ENCODE results near the gene SRSF10. TPM values are rescaled to one million over a fixed set of nuclear protein-coding genes. Genes with fewer than 3 reads are reported as not detected.

SRSF10 gene
- total and polyA plus RNA-seq, 9 of the 15 experiments (the other 6 are each of a cell fraction or from before 2014, with no cell fraction given), result 154 to 264 (median 205) TPM

GRCh38 chr1:23959461-23960290 is 20.5 kb downstream of the SRSF10 start, which contains the start of gene PNRC2 (continued):
- TF ChIP-seq ZBTB5 (IDR thresholded peaks at IDR 0.05) (no peak), CREB1 (IDR thresholded peaks at IDR 0.05) (0 out of 2 replicates have a peak, but pooled peaks have one; percentile 18), CREB1 (CRISPR knock-in tag; IDR thresholded peaks at IDR 0.05) (peak; percentile 59; the same call in 1 of the 2 replicates), TFAP4 (CRISPR knock-in tag; IDR thresholded peaks at IDR 0.05; ENCODE audit: borderline replicate concordance) (peak; percentile 69; the same call in 1 of the 2 replicates), NUFIP1 (IDR thresholded peaks at IDR 0.05; ENCODE audit: partially characterized antibody) (no peak), TAL1 (IDR thresholded peaks at IDR 0.05) (no peak), SNRNP70 (optimal IDR thresholded peaks at IDR 0.05; ENCODE audit: low read depth, low read length) (no peak), FOXK1 (CRISPR knock-in tag; IDR thresholded peaks at IDR 0.05; ENCODE audit: borderline replicate concordance) (no peak), FOS (IDR thresholded peaks at IDR 0.05; ENCODE audit: extremely low read depth, insufficient read length) (peak; percentile 84), ADNP (tag; IDR thresholded peaks at IDR 0.05) (no peak), BCL6 (CRISPR knock-in tag; IDR thresholded peaks at IDR 0.05) (no peak), BCOR (IDR thresholded peaks at IDR 0.05) (peak; percentile 43; the same call in 1 of the 2 replicates), KAT7 (CRISPR knock-in tag; IDR thresholded peaks at IDR 0.05; ENCODE audit: borderline replicate concordance) (peak; percentile 31; the same call in 1 of the 2 replicates), ZBTB1 (CRISPR knock-in tag; IDR thresholded peaks at IDR 0.05; ENCODE audit: borderline replicate concordance, low read depth) (0 out of 2 replicates have a peak, but pooled peaks have one; percentile 0), ATF2 (CRISPR knock-in tag; IDR thresholded peaks at IDR 0.05) (no peak), ZNF121 (CRISPR knock-in tag; conservative IDR thresholded peaks at IDR 0.05) (no peak), ZNF408 (CRISPR knock-in tag; IDR thresholded peaks at IDR 0.05; ENCODE audit: low read depth) (no peak), ETV5 (CRISPR knock-in tag; IDR thresholded peaks at IDR 0.05; ENCODE audit: low read depth) (0 out of 2 replicates have a peak, but pooled peaks have one; percentile 9), RNF2 (IDR thresholded peaks at IDR 0.05) (peak; percentile 79), TFE3 (CRISPR knock-in tag; IDR thresholded peaks at IDR 0.05) (peak; percentile 3; the same call in 1 of the 2 replicates), NR2C2 (CRISPR knock-in tag; IDR thresholded peaks at IDR 0.05) (peak; percentile 73; the same call in 1 of the 2 replicates), NR2C2 (tag; IDR thresholded peaks at IDR 0.05) (peak; percentile 79), STAG1 (CRISPR knock-in tag; IDR thresholded peaks at IDR 0.05; ENCODE audit: borderline replicate concordance) (no peak)

Data from K562 (cell line).